Effector CD4-positive, alpha-beta T cell (primary cell): Measurements from ENCODE around the gene SLC4A1. TPM values are rescaled to one million over a fixed set of nuclear protein-coding genes. Genes with fewer than 3 reads are reported as not detected.
A peak's percentile ranks its signal among the peaks of the same experiment; 100 is the strongest.

Experiments
- DNase-seq: peaks from one replicate; pipeline ENCODE4 v3.0.0-alpha.2; 2020
- total RNA-seq: gene quantifications from one replicate; lab custom pipeline; 2026; lab: John Stamatoyannopoulos, UW

SLC4A1 gene
- not detected for total RNA-seq

GRCh38 chr17:44267818-44268490, at the start of gene SLC4A1:
Gene SLC4A1, minus strand, starts transcription at chr17:44268135. Its CDS starts 5,269 bp downstream, at chr17:44262866.
- DNase-seq, result no peak

- no peak for DNase-seq
Measured at GRCh38 chr17:44317545-44317944, 49.6 kb upstream of the SLC4A1 start.

- no peak for DNase-seq
Measured at GRCh38 chr17:44315760-44316731, 48.1 kb upstream of the SLC4A1 start.

- DNase-seq, result no peak
Measured at GRCh38 chr17:44314869-44315661, 47.1 kb upstream of the SLC4A1 start.

- no peak for DNase-seq
Measured at GRCh38 chr17:44314524-44314868, 46.6 kb upstream of the SLC4A1 start.

- no peak for DNase-seq
Measured at GRCh38 chr17:44314031-44314430, 46.1 kb upstream of the SLC4A1 start.

- DNase-seq, result no peak
Measured at GRCh38 chr17:44312396-44313104, 44.6 kb upstream of the SLC4A1 start.

GRCh38 chr17:44311562-44312181, 43.7 kb upstream of the SLC4A1 start:
- DNase-seq, result no peak

- DNase-seq, result no peak
Measured at GRCh38 chr17:44310609-44311376, 42.9 kb upstream of the SLC4A1 start.

GRCh38 chr17:44310188-44310587, 42.3 kb upstream of the SLC4A1 start:
- DNase-seq, result no peak

GRCh38 chr17:44309472-44309871, 41.5 kb upstream of the SLC4A1 start:
- no peak for DNase-seq

GRCh38 chr17:44308865-44309264, 40.9 kb upstream of the SLC4A1 start:
- DNase-seq, result no peak

GRCh38 chr17:44308320-44308818, 40.4 kb upstream of the SLC4A1 start, which contains the start of gene RUNDC3A:
Gene RUNDC3A, plus strand, starts transcription at chr17:44308601. Its CDS starts 232 bp downstream, at chr17:44308833.
- peak; percentile 79 for DNase-seq

GRCh38 chr17:44307387-44308186, 39.7 kb upstream of the SLC4A1 start:
- DNase-seq, result no peak

GRCh38 chr17:44304651-44305050, 36.7 kb upstream of the SLC4A1 start:
- DNase-seq, result no peak

GRCh38 chr17:44297975-44298374, 30.0 kb upstream of the SLC4A1 start:
- DNase-seq, result no peak

GRCh38 chr17:44293509-44294226, 25.7 kb upstream of the SLC4A1 start:
- DNase-seq, result no peak

- no peak for DNase-seq
Measured at GRCh38 chr17:44287651-44288050, 19.7 kb upstream of the SLC4A1 start.

- DNase-seq, result no peak
Measured at GRCh38 chr17:44284024-44284400, 16.1 kb upstream of the SLC4A1 start.
